Measurements from ENCODE around the gene MAOA.
"Not testable (repeated sequence)": the region's sequence is repeated elsewhere in the genome, so short reads cannot be mapped to it uniquely, and the experiment has no call there.

Gene MAOA

GRCh38 chrX:43664258-43664657, 8.2 kb downstream of the MAOA start:
- no peak for DNase-seq

GRCh38 chrX:43664708-43665107, 8.6 kb downstream of the MAOA start:
- DNase-seq = no peak

GRCh38 chrX:43666311-43666912, 10.3 kb downstream of the MAOA start:
- no peak for DNase-seq

- not testable (repeated sequence) for DNase-seq
Measured at GRCh38 chrX:43675965-43676628, 20.0 kb downstream of the MAOA start.

- DNase-seq = no peak
Measured at GRCh38 chrX:43676971-43677572, 21.0 kb downstream of the MAOA start.

GRCh38 chrX:43677993-43678392, 21.9 kb downstream of the MAOA start:
- DNase-seq = no peak

- DNase-seq = no peak
Measured at GRCh38 chrX:43679058-43679457, 23.0 kb downstream of the MAOA start.

- no peak for DNase-seq
Measured at GRCh38 chrX:43679778-43680177, 23.7 kb downstream of the MAOA start.

- DNase-seq = no peak
Measured at GRCh38 chrX:43682726-43683125, 26.6 kb downstream of the MAOA start.

GRCh38 chrX:43685221-43685620, 29.1 kb downstream of the MAOA start:
- DNase-seq = no peak

GRCh38 chrX:43688586-43688985, 32.5 kb downstream of the MAOA start:
- DNase-seq = no peak

- no peak for DNase-seq
Measured at GRCh38 chrX:43693602-43694406, 37.7 kb downstream of the MAOA start.

- DNase-seq = no peak
Measured at GRCh38 chrX:43699475-43699874, 43.4 kb downstream of the MAOA start.

- DNase-seq = no peak
Measured at GRCh38 chrX:43702079-43702524, 46.0 kb downstream of the MAOA start.

- no peak for DNase-seq
Measured at GRCh38 chrX:43702660-43703059, 46.6 kb downstream of the MAOA start.

GRCh38 chrX:43703211-43703791, 47.2 kb downstream of the MAOA start:
- DNase-seq = no peak

GRCh38 chrX:43706786-43707370, 50.8 kb downstream of the MAOA start:
- DNase-seq = no peak

- no peak for DNase-seq
Measured at GRCh38 chrX:43707812-43708548, 51.9 kb downstream of the MAOA start.

- no peak for DNase-seq
Measured at GRCh38 chrX:43716144-43716543, 60.0 kb downstream of the MAOA start.

- DNase-seq = no peak
Measured at GRCh38 chrX:43716696-43717095, 60.6 kb downstream of the MAOA start.

- no peak for DNase-seq
Measured at GRCh38 chrX:43717161-43717560, 61.1 kb downstream of the MAOA start.

- no peak for DNase-seq
Measured at GRCh38 chrX:43718081-43718480, 62.0 kb downstream of the MAOA start.

All from NCI-H146 (cell line).